PC-9 (cell line): ENCODE measurements around the gene PLEKHG7. TPM values are rescaled to one million over a fixed set of nuclear protein-coding genes. Genes with fewer than 3 reads are reported as not detected.

Experiments used
- BruUV-seq: library from RNA; stranded (reverse); fragments of 400-500 nt; replicated peaks from 2 replicates; lab custom pipeline; 2021; lab: Mats Ljungman, UMichigan
- CTCF ChIA-PET: fragments of 300-600 bp; sonication (Branson Sonifier 250); formaldehyde crosslinking; loops from one replicate; lab custom pipeline; 2022; ENCODE audit warnings: antibody characterized with exemption; lab: Charles Lee
- POLR2A ChIA-PET: fragments of 300-600 bp; sonication (Branson Sonifier 250); formaldehyde crosslinking; loops from one replicate; lab custom pipeline; 2022; ENCODE audit warnings: antibody characterized with exemption; ENCODE audit not compliant: unreplicated experiment; lab: Charles Lee
- DNase-seq, 2 experiments: peaks; one replicate each; pipeline versions ENCODE4 v3.0.0 to v3.0.0-alpha.2; 2015 to 2022; ENCODE audit warnings: mixed read lengths in 1 of 2
- H2AFZ ChIP-seq: fragments of 200-600 bp; sonication (generic); 2 replicates; pipeline ENCODE4 v1.8.1; 2017; ENCODE audit warnings: antibody characterized with exemption
- H3F3A ChIP-seq: fragments of 200-600 bp; sonication (generic); 2 replicates; pipeline ENCODE4 v1.8.1; 2017; ENCODE audit warnings: antibody characterized with exemption, mild to moderate bottlenecking, low read depth; ENCODE audit not compliant: insufficient read depth
- H3K27ac ChIP-seq: fragments of 200-600 bp; sonication (generic); 2 replicates; pipeline ENCODE4 v1.6.1; 2016; ENCODE audit warnings: mixed run types
- H3K27me3 ChIP-seq: fragments of 200-600 bp; sonication (generic); 2 replicates; pipeline ENCODE4 v1.6.1; 2016; ENCODE audit warnings: low read depth, mixed run types; ENCODE audit not compliant: insufficient read depth
- H3K36me3 ChIP-seq: fragments of 200-600 bp; sonication (generic); 2 replicates; pipeline ENCODE4 v1.6.1; 2016; ENCODE audit warnings: low read depth, mixed run types
- H3K4me1 ChIP-seq: fragments of 200-600 bp; sonication (generic); replicated peaks from 2 replicates; pipeline ENCODE4 v1.6.1; 2016; ENCODE audit warnings: mixed run types; ENCODE audit not compliant: insufficient read depth
- H3K4me2 ChIP-seq: fragments of 200-600 bp; sonication (generic); 2 replicates; pipeline ENCODE4 v1.6.1; 2017; ENCODE audit warnings: mixed run types
- H3K4me3 ChIP-seq: fragments of 200-600 bp; sonication (generic); 2 replicates; pipeline ENCODE4 v1.6.1; 2016; ENCODE audit warnings: mixed run types
- H3K79me2 ChIP-seq: fragments of 200-600 bp; sonication (generic); 2 replicates; pipeline ENCODE4 v1.6.1; 2017; ENCODE audit warnings: low read depth, mixed run types
- H3K9me2 ChIP-seq: fragments of 200-600 bp; sonication (generic); 2 replicates; pipeline ENCODE4 v1.8.1; 2017; ENCODE audit warnings: mild to moderate bottlenecking; ENCODE audit not compliant: insufficient read depth
- H3K9me3 ChIP-seq: fragments of 200-600 bp; sonication (generic); 2 replicates; pipeline ENCODE4 v1.8.1; 2016; ENCODE audit warnings: low read depth; ENCODE audit not compliant: insufficient read depth
- H4K20me1 ChIP-seq: fragments of 200-600 bp; sonication (generic); 2 replicates; pipeline ENCODE4 v1.8.1; 2017; ENCODE audit not compliant: insufficient read depth
- CTCF ChIP-seq: fragments of 200-600 bp; sonication (generic); conservative IDR thresholded peaks from 2 replicates; pipeline ENCODE4 v1.6.1; 2017; ENCODE audit warnings: mixed run types, antibody characterized with exemption, mild to moderate bottlenecking, moderate library complexity
- EZH2 ChIP-seq: fragments of 200-600 bp; sonication (generic); IDR thresholded peaks from 2 replicates; pipeline ENCODE4 v1.8.0; 2017; ENCODE audit warnings: antibody characterized with exemption, low read depth
- intact Hi-C: fragments of 100-400 bp; cut with micrococcal nuclease; formaldehyde crosslinking; loops from one replicate; pipeline ENCODE4 v1.10.0; 2022; ENCODE audit not compliant: unreplicated experiment
- total RNA-seq: library from RNA; stranded (reverse); gene quantifications from 2 replicates; pipeline ENCODE4 v1.2.3, GENCODE V29; 2021

The PLEKHG7 gene
- total RNA-seq, 1 experiment from 2014 or later: not detected

- H3F3A ChIP-seq: no peaks in the 10 kb centered on the region
- no peaks in the 10 kb centered on the region for H3K27me3 ChIP-seq
- H2AFZ ChIP-seq: no peak overlapping the region; the same call in 1 of the 2 replicates
- ChIA-PET CTCF (interaction anchor here (0.6 kb wide), 1 partner anchor 366 kb away, joined by 3 read pairs; no protein-coding TSS in a partner anchor), POLR2A (no interaction called here)
- H3K4me3 ChIP-seq: no peak overlapping the region
- TF ChIP-seq CTCF (no peak), EZH2 (no peak)
- intact Hi-C loops: no loop called here
- H3K4me1 ChIP-seq: peaks cover 10% of the 10 kb centered on the region; the same call in 1 of the 2 replicates
- H3K79me2 ChIP-seq: no peaks in the 10 kb centered on the region
- no peaks in the 10 kb centered on the region; the same call in 1 of the 2 replicates for H3K9me2 ChIP-seq
- no TSS peak for BruUV-seq
- DNase-seq: no peak
- no peaks in the 10 kb centered on the region for H4K20me1 ChIP-seq
- no peak overlapping the region for H3K27ac ChIP-seq
- H3K9me3 ChIP-seq: no peaks in the 10 kb centered on the region
- no peaks in the 10 kb centered on the region for H3K36me3 ChIP-seq
- H3K4me2 ChIP-seq: no peak overlapping the region
Measured at GRCh38 chr12:92739113-92739512, 36.3 kb downstream of the PLEKHG7 start.

GRCh38 chr12:92740411-92740810 lies 37.6 kb downstream of the PLEKHG7 start:
- no peak for DNase-seq
- peaks cover 3% of the 10 kb centered on the region; the same call in 1 of the 2 replicates for H3K4me1 ChIP-seq
- no TSS peak for BruUV-seq
- no peaks in the 10 kb centered on the region for H3K9me3 ChIP-seq
- CTCF ChIA-PET: no interaction called here
- no peak overlapping the region for H3K4me3 ChIP-seq
- H3F3A ChIP-seq: no peaks in the 10 kb centered on the region
- no peaks in the 10 kb centered on the region; the same call in 1 of the 2 replicates for H3K9me2 ChIP-seq
- POLR2A ChIA-PET: interaction anchor here (0.7 kb wide), 1 partner anchor 1367 kb away, joined by 4 read pairs; no protein-coding TSS in a partner anchor
- no peak overlapping the region for H3K27ac ChIP-seq
- TF ChIP-seq CTCF (no peak), EZH2 (no peak)
- no peaks in the 10 kb centered on the region for H3K36me3 ChIP-seq
- H3K79me2 ChIP-seq: no peaks in the 10 kb centered on the region
- H2AFZ ChIP-seq: no peak overlapping the region
- H3K27me3 ChIP-seq: no peaks in the 10 kb centered on the region
- no peak overlapping the region for H3K4me2 ChIP-seq
- intact Hi-C loops: no loop called here
- H4K20me1 ChIP-seq: no peaks in the 10 kb centered on the region

GRCh38 chr12:92743026-92743425 lies 40.2 kb downstream of the PLEKHG7 start:
- intact Hi-C loops: no loop called here
- no peak overlapping the region for H3K4me3 ChIP-seq
- ChIA-PET CTCF (no interaction called here), POLR2A (no interaction called here)
- H4K20me1 ChIP-seq: no peaks in the 10 kb centered on the region
- H3K27ac ChIP-seq: no peak overlapping the region
- H3F3A ChIP-seq: no peaks in the 10 kb centered on the region
- H3K79me2 ChIP-seq: no peaks in the 10 kb centered on the region
- H3K27me3 ChIP-seq: no peaks in the 10 kb centered on the region
- no peaks in the 10 kb centered on the region for H3K9me2 ChIP-seq
- no peak overlapping the region for H2AFZ ChIP-seq
- TF ChIP-seq CTCF (no peak), EZH2 (no peak)
- no TSS peak for BruUV-seq
- H3K9me3 ChIP-seq: no peaks in the 10 kb centered on the region
- no peak for DNase-seq
- peaks cover 13% of the 10 kb centered on the region for H3K4me1 ChIP-seq
- H3K4me2 ChIP-seq: no peak overlapping the region
- no peaks in the 10 kb centered on the region for H3K36me3 ChIP-seq
